HG03139 (cell line): Measurements from ENCODE around the gene VGLL4.
"Not testable (repeated sequence)": the region's sequence is repeated elsewhere in the genome, so short reads cannot be mapped to it uniquely, and the experiment has no call there.

ENCODE experiments used
- ATAC-seq: cut with Tn5 transposase; IDR thresholded peaks from one replicate; pipeline ENCODE4 v1.9.1; 2021; ENCODE audit not compliant: unreplicated experiment

Gene VGLL4

DNA sequence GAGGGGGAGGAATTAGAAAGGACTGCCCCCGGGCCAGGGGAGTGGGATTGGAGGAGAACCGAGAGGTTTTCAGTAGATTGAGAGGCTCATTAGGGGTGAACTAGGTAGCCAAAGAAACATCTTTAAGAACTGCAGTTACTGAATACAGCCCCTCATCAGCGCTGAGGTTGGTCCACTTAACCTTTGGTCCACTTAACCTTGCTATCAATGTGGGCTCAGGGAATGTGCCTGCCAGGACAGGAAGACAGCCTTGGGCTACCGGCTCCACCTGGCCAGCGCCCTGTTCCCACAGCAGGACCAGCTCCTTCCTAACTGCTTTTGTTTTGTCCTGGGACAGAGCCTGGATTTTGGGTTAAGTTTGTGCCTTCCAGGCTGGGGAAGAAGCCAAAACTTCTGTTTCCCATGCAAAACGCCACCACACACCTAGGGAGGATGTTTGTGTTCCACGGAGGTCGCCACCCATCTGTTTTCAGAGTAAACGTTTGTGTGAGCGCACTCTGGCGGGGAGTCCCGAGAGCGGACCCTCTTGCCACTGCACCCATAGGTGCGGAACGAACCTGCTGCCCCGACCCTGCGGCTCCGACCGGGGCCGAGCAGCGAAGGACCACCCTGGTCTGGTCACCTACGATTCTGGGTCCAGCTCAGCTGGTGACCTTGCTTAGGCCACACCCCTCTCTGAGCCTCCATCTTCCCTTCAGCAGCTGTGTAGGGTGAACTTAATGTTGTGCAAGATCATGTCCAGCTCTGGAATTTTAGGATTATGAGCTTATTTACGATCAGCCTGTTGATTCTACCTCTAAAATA lies 107.4 kb downstream of the VGLL4 start:
- no peak for ATAC-seq

DNA sequence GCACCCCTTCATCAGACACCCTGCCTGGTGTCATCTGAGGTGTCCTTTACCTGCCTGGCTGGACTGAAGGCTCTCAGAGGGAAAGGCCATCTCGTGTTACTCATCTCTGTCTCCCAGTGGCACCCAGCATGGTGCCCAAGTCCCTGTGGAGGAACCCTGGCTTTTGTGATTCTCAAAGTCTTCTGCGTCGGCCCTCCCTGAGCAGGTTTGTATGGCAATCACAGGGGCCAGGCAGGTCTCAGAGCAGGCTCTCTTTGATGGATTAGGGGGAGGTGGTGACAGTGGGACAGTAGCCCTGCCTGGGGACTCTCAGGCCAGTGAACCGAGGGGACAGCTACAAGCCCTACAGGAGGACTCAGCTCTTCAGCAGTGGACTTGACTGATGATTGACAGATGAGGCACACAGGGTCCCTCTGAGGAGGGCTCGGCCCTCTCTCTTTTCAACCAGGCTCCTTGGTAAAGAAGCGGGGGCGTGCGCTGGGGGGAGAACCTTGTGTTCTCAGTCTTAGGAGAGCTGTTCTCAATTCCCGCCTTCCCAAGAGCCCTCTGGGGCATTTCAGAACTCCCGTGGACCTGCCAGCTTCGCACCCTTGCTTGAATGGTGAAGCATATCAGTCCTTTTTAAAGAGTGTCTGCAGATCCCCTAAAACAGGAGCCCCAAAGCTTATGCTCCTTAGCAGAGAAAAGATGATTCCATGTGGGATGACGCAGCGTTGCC lies 108.3 kb downstream of the VGLL4 start:
- ATAC-seq, result no peak

DNA sequence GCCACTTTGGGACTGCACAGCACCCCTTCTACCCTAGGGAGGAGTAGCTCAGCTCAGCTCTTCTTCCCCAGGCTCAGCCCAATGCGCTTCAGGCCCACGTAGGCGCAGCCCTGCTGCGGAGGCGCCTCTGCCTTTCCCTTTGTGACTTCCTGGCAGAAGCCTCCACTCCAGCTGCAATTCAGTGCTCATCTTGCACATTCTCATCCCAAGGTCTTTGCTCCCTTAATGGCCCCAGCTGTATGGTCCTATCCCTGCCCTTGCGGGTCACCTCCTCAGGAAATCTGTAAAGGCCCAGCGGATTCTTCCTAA lies 109.0 kb downstream of the VGLL4 start:
- ATAC-seq, result no peak

DNA sequence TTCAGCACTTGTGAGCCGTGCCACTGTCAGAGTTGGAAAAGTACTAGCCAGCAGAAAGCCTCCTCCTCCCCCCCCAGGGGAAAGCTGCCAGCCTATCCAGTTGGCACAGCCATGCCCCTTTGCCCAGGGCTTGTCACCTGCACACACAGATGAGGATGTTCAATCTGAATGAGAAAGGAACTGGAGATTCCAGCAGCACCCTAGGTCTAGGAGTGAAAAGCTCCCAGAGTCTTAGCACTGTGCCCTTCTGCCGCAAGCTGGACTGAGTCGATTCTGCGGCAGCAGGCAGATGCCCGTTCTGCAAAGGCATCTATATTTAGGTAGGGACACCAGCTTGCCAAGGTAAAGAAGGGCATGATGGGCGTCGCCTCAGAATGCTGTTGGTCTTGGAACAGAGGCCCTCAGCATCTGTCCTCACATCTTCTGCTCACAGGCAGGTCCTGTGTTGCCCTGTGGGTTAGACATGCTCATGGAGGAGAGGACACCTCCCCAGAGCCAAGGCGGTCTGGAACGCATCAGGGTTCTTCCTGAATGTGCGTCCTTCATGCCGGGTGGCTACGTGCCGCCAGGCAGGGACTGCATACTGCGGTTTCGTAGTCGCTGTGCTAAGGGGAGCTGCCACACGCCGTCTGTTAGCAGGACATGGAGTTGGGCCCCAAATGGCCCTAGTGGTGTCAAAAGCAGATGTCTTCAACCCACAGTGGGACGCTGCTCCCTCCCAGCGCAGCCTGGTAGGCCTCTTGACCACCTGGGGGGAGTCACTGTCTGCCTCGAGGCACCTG lies 109.5 kb downstream of the VGLL4 start:
- no peak for ATAC-seq

DNA sequence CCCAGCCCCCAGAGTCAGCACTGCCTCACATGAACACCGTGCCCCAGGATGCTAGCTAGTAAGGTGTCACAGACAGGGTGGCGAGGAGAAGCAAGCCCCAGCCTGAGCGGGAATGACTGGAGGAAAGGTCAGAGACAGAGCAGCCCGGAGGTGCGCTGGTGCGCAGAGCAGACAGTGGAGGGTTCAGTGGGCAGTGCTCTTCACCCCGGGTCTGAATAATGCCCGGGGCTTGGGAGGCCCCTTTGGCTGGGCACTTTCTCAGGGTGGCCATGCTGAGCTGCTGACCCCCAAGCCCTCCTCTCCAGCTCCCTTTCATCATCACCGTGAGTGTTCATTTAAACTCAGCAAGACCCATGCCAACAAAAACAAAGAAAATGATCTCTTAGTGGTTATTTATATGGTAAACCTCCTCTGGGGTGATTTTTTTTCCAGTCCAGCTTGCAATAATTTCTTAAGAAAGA lies 110.8 kb downstream of the VGLL4 start:
- ATAC-seq, result no peak

DNA sequence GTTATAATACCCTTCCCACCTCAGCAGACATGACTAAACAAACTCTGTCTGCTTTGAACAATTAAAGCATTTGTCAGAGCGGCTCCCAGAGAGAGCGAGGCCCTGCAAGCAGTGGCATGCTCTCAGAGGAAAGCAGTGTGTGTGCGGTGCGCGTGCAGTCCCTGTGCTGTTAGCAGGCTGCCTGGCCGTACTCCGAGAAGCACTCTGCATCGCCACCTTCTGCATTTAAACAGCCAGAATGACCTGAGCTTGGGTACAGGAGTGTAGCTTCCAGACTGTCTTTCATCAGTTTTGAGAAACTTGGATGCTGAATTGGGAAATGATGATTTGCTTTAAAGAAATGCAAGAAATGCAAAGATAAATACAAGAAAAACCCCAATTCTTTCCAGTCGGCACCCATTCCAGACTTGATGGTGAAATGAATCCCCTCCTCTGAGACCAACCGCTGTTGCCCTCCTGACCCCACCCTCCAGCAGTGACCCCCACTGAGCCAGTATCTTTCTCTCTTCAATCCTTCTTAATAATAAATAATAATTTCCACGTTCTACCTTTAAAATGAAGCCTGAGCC lies 113.5 kb downstream of the VGLL4 start:
- no peak for ATAC-seq

DNA sequence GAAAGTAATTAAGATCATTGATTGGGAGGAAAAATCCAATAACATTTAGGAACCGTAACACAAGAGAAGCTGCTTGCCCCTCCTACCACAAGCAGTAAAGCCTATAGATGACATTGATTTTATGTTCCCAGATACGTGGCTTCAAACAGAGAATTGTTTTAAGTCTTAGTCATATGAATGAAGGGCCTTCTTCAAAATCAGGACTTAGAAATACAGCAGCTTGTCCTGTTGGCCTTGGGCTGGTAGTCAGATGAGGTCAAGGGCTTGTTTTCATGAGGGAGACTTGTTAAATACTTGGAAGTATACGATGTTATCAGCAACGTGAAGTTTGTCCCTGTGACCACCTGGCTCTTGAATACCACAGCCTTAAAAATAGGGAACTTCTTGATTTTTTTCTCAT lies 114.4 kb downstream of the VGLL4 start:
- ATAC-seq, result no peak

DNA sequence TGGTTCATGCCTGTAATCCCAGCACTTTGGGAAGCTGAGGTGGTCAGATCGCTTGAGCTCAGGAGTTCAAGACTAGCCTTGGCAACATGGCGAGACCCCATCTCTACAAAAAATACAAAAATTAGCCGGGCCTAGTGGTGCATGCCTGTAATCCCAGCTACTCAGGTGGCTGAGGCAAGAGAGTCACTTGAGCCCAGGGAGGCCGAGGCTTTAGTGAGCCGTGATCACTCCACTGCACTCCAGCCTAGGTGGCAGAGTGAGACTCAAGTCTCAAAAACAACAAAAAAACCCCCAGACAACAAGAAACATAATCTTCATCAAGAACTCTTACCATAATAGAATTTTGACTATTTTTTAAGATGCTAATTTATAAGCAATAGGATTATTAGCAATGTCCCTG lies 117.6 kb downstream of the VGLL4 start:
- ATAC-seq, result not testable (repeated sequence)

DNA sequence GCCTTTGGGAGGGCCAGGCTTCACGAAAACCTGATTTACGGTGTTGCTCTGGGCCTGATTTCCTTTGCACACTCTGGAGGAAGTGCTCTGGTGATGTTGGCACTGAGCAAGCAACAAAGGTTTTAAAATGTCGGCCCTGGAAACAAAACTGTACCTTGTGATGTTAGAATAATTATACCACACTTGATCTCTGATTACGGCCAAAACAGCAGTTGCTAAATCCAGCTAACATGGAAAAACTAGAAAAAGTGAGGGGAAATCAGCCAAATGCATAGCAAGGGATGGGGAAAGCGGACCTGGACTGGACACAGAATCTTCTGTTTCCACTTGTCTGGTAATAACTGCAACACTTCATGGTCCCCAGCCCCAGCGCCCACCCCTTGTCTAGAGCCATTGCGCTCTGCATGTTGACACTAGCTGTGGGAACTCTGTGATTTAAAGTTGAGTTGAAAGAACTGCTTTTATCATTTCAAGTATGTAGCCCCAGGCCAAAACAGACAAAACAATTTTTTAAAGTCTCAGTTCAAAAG lies 120.1 kb downstream of the VGLL4 start:
- ATAC-seq, result no peak

DNA sequence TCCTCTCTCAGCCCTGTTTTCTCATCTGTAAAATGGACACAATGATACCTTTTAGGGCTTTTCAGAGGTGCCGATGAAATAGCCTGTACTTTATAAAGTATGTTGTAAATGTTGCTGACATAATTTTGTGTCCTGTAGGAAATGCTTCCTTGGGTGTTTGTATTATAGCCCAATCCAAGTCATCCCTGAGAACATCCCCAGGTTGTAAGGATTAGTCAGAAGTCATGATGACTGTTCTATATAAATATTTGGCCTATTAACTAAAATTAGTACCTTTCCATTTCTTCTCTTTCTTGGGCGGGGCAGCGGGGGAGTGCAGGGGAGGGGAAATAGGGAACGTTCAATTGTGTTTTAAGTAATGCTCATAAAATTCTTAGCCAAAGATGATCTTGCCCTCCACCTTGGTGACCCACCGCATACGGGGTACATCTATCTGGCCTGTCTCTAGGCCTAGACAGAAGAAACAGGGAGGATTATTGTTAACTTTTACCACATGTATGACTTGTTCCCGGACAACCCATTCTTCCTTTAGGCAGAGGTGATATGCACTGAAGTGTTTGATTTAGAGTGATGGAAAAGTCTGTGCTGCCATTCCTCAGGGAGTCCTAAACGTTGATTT lies 120.7 kb downstream of the VGLL4 start:
- ATAC-seq, result no peak

DNA sequence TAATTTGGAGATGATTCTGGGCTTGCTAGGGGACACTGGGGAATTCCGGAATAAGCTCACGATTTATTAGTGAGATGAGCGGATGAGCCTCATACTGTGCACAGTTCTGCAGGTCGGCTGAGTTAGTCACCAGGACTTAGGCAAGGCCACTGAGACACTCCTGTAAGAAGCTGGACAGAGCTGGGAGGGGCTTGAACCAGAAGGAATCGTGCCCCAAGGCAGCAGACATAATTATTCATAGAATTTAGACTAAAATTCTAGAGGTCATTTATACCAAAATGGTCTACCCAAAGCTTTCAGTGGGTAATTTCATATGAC lies 121.4 kb downstream of the VGLL4 start:
- ATAC-seq, result no peak

DNA sequence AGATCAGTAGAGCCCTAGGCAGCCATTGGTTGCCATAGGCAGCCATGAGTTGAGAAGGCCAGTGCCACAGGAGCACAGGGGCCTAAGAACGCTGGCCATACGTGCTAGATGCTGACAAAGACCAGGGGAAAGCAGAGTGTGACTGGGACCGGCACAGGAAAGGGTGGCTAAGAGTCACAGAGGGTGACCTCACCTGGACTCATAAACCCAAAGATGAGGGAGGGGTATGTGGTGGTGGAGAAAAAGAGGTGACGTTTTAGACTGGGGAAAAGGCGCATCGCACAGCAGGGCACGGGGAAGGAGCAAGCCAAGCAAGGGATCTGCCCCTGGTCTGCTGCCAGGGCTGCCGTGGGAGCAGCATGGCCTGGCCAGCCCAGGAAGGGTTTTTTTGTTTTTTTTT lies 122.5 kb downstream of the VGLL4 start:
- ATAC-seq, result no peak

DNA sequence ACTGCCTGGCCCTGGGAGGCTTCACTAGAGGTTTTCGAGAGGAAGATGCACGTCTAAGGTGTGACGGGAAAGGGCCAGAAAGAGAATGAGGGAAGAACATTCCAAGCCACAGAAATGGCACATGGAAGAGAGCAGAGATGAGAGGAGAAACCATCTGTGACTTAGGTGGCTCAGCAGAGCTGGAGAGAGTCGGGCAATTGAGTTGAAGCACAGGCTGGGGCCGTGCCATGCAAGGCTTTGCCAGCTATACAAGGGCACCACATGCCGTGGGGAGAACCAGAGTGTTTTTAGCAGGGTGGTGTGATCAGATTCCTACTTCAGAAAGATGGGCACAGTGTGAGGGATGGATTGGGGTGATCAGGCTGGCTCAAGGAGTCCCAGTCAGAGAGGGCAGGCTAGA lies 126.1 kb downstream of the VGLL4 start:
- ATAC-seq, result no peak

DNA sequence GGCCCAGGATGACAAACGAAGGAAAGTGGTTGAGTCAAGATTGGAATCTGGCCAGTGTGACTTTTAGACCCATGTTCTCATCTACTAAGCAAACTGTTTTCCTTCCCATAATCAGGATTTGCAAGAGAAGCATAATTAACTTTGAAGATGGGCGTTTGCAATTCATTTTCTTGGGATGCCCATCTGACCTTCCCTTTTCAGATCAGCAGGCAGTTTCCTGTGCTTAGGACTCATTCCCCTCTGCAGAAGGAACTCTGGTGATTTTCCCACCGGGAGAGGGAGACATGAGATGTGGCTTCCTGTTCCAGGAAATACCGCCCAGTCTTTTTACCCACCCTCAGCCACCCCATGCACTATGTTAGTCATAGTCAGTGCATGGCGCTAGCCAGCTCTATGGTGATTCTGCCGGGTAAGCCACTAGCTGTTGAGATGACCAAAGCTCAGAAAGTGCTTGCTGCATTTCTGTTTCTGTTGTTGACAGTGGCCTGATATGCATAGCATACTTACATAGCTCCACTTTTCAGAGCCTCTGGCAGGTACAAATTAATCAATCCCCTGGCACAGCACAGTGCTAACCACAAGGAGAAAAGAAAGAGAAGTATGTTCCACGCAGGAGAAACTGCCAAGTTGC lies 129.4 kb downstream of the VGLL4 start:
- no peak for ATAC-seq

DNA sequence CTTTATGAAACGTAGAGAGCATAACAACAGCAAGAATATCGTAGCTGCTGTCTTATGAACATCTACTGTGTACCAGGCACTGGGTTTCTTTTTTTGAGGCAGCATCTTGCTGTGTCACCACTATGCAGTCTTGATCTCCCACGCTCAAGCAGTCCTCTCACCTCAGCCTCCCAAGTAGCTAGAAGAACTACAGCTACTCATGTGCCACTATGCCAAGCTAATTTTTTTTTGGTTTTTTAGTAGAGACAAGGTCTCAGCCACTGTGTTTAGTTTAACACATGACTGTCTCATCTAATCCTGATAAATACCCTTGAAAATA lies 129.9 kb downstream of the VGLL4 start:
- ATAC-seq, result no peak

DNA sequence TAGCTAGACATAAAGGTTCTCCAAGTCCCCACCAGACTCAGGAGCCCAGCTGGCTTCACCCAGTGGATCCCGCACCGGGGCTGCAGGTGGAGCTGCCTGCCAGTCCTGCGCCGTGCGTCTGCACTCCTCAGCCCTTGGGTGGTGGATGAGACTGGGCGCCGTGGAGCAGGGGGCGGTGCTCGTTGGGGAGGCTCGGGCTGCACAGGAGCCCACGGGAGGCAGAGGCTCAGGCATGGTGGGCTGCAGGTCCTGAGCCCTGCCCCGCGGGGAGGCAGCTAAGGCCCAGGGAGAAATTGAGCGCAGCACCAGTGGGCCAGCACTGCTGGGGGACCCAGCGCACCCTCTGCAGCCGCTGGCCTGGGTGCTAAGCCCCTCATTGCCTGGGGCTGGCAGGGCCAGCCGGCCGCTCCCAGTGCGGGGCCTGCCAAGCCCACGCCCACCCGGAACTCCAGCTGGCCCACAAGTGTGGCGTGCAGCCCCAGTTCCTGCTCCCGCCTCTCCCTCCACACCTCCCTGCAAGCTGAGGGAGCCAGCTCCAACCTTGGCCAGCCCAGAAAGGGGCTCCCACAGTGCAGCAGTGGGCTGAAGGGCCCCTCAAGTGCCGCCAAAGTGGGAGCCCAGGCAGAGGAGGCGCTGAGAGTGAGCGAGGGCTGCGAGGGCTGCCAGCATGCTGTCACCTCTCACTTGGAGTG lies 130.4 kb downstream of the VGLL4 start:
- ATAC-seq, result not testable (repeated sequence)

DNA sequence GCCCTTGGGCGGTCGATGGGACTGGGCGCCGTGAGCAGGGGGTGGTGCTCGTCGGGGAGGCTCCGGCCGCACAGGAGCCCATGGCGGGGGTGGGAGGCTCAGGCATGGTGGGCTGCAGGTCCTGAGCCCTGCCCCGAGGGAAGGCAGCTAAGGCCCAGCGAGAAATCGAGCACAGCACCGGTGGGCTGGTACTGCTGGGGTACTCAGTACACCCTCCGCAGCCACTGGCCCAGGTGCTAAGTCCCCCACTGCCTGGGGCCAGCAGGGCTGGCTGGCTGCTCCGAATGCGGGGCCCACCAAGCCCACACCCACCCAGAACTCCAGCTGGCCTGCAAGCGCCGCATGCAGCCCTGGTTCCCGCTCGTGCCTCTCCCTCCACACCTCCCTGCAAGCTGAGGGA lies 132.1 kb downstream of the VGLL4 start:
- not testable (repeated sequence) for ATAC-seq

DNA sequence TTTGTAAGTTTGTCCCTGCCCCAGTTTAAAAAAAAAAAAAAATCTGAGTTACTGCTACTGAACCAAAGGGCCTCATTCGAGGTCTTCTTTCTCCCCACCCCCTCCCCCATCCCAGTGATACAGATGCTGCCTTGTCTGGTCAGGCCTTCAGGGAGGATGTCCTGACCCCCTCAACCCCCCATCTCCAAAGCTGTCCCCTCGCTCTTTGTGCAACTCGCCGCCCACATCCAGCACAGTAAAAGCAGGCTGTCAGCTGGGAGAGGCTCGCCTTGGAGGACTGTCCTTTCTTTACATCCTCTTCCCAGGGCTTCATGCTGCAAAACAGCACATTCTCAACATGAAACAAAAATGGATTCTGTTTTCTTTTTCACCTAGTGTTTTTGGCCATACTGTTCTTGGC lies 133.4 kb downstream of the VGLL4 start:
- ATAC-seq, result no peak

DNA sequence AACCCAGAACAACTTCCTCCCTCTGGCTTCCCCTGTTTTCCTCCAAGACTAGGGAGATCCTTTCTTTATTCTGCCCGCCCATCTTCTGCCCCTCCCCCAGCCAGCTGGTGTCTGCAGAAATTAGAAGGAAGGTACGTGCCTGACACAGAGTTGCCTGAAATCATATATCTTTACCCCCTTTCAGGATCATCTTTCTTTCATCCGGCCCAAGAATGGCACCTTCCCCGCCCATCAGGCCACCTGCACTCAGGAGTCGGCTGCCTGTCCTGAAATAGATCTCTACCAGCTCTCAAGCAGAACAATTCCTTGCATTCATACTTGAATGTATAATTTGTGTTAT lies 133.7 kb downstream of the VGLL4 start:
- no peak for ATAC-seq
